IMR-90 (cell line): Measurements from ENCODE around the gene CARD18. TPM values are rescaled to one million over a fixed set of nuclear protein-coding genes. Genes with fewer than 3 reads are reported as not detected.

ENCODE experiments used
- ATAC-seq: fragments of 200-7000 bp; cut with Tn5 transposase; 2 replicates; pipeline ENCODE4 v1.9.1; 2020; ENCODE audit warnings: low read depth, mild to moderate bottlenecking, moderate library complexity
- BruUV-seq: library from RNA; stranded (reverse); fragments of 400-500 nt; replicated peaks from 2 replicates; lab custom pipeline; 2021; lab: Mats Ljungman, UMichigan
- CTCF ChIA-PET: fragments of 300-600 bp; formaldehyde crosslinking; extraction: SDS; loops from one replicate; lab custom pipeline; 2021; ENCODE audit warnings: antibody characterized with exemption; lab: Yijun Ruan, JAX
- POLR2A ChIA-PET: fragments of 300-600 bp; sonication (Branson Sonifier 250); formaldehyde crosslinking; loops from one replicate; lab custom pipeline; 2022; ENCODE audit warnings: antibody characterized with exemption; ENCODE audit not compliant: unreplicated experiment; lab: Charles Lee
- DNase-seq: peaks from one replicate; pipeline ENCODE4 v3.0.0; 2013
- H2AFZ ChIP-seq: replicated peaks from 2 replicates; pipeline ENCODE3; 2013; ENCODE audit warnings: low read length, mild to moderate bottlenecking; ENCODE audit not compliant: poor library complexity
- H2AK5ac ChIP-seq: 2 replicates; pipeline ENCODE4 v1.6.1; 2013; ENCODE audit warnings: low read depth, low read length, inconsistent platforms
- H2AK9ac ChIP-seq: replicated peaks from 2 replicates; pipeline ENCODE3; 2013; ENCODE audit warnings: mild to moderate bottlenecking, low read depth, low read length, moderate library complexity; ENCODE audit not compliant: poor library complexity
- H2BK120ac ChIP-seq: 2 replicates; pipeline ENCODE4 v1.6.1; 2013; ENCODE audit warnings: low read depth, low read length, inconsistent platforms
- H2BK15ac ChIP-seq: 3 replicates; pipeline ENCODE4 v1.6.1; 2013; ENCODE audit warnings: low read depth, low read length, inconsistent platforms
- H2BK20ac ChIP-seq: 2 replicates; pipeline ENCODE4 v1.6.1; 2013; ENCODE audit warnings: low read depth, mild to moderate bottlenecking, inconsistent platforms, low read length, moderate library complexity
- H2BK5ac ChIP-seq: 2 replicates; pipeline ENCODE4 v1.6.1; 2013; ENCODE audit warnings: mild to moderate bottlenecking, low read depth, low read length, inconsistent platforms; ENCODE audit not compliant: poor library complexity, severe bottlenecking
- H3K14ac ChIP-seq: replicated peaks from 2 replicates; pipeline ENCODE4 v1.6.1; 2013; ENCODE audit warnings: low read depth, low read length, inconsistent platforms
- H3K18ac ChIP-seq: 2 replicates; pipeline ENCODE4 v1.6.1; 2013; ENCODE audit warnings: low read depth, low read length, control low read depth
- H3K23ac ChIP-seq: 2 replicates; pipeline ENCODE4 v1.6.1; 2013; ENCODE audit warnings: low read depth, low read length, inconsistent platforms
- H3K27ac ChIP-seq: 2 replicates; pipeline ENCODE4 v1.5.1; 2013; ENCODE audit warnings: mild to moderate bottlenecking, control low read depth, low read length; ENCODE audit not compliant: insufficient read depth
- H3K27me3 ChIP-seq: 2 replicates; pipeline ENCODE4 v1.6.1; 2013; ENCODE audit warnings: low read length; ENCODE audit not compliant: control insufficient read depth, insufficient read depth
- H3K36me3 ChIP-seq: 2 replicates; pipeline ENCODE4 v1.6.1; 2013; ENCODE audit warnings: low read length, mixed read lengths; ENCODE audit not compliant: control insufficient read depth, insufficient read depth
- H3K4ac ChIP-seq: 2 replicates; pipeline ENCODE4 v1.6.1; 2013; ENCODE audit warnings: low read depth, low read length, inconsistent platforms
- H3K4me1 ChIP-seq: 2 replicates; pipeline ENCODE4 v1.6.1; 2013; ENCODE audit warnings: low read length, mixed read lengths; ENCODE audit not compliant: control insufficient read depth, insufficient read depth
- H3K4me2 ChIP-seq: 2 replicates; pipeline ENCODE4 v1.6.1; 2013; ENCODE audit warnings: low read depth, mild to moderate bottlenecking, control low read depth, low read length, moderate library complexity
- H3K4me3 ChIP-seq: 2 replicates; pipeline ENCODE4 v1.5.1; 2013; ENCODE audit warnings: low read depth, mild to moderate bottlenecking, control low read depth, low read length, moderate library complexity; ENCODE audit not compliant: insufficient read depth
- H3K56ac ChIP-seq: 2 replicates; pipeline ENCODE4 v1.6.1; 2013; ENCODE audit warnings: low read length, inconsistent platforms; ENCODE audit not compliant: insufficient read depth; ENCODE audit errors: extremely low read depth
- H3K79me1 ChIP-seq, 2 experiments: 2 replicates each; pipeline ENCODE4 v1.6.1; 2013; ENCODE audit warnings: low read length in 2 of 2, inconsistent platforms in 1 of 2, low read depth in 1 of 2
- H3K9ac ChIP-seq: 2 replicates; pipeline ENCODE4 v1.6.1; 2013; ENCODE audit warnings: low read depth, low read length, control low read depth
- H3K9me1 ChIP-seq: 2 replicates; pipeline ENCODE4 v1.6.1; 2013; ENCODE audit warnings: low read length, inconsistent platforms; ENCODE audit not compliant: insufficient read depth
- H3K9me3 ChIP-seq: 2 replicates; pipeline ENCODE4 v1.6.1; 2013; ENCODE audit warnings: low read length; ENCODE audit not compliant: control insufficient read depth, insufficient read depth
- H4K20me1 ChIP-seq: 2 replicates; pipeline ENCODE4 v1.6.1; 2013; ENCODE audit warnings: low read length, inconsistent platforms; ENCODE audit not compliant: insufficient read depth
- H4K5ac ChIP-seq: 2 replicates; pipeline ENCODE4 v1.6.1; 2013; ENCODE audit warnings: mild to moderate bottlenecking, low read depth, low read length, control low read depth
- H4K8ac ChIP-seq, 2 experiments: 2 replicates each; pipeline ENCODE4 v1.6.1; 2013; ENCODE audit warnings: low read depth in 2 of 2, low read length in 2 of 2, control low read depth in 1 of 2, inconsistent platforms in 1 of 2
- H4K91ac ChIP-seq: 2 replicates; pipeline ENCODE4 v1.6.1; 2013; ENCODE audit warnings: low read depth, low read length, inconsistent platforms; ENCODE audit not compliant: insufficient read depth
- BHLHE40 ChIP-seq: fragments of 150-350 bp; IDR thresholded peaks from 2 replicates; pipeline ENCODE4 v1.6.1; 2016; ENCODE audit warnings: mild to moderate bottlenecking, low read depth, low read length
- CEBPB ChIP-seq: IDR thresholded peaks from 2 replicates; pipeline ENCODE4 v1.6.1; 2012; ENCODE audit warnings: low read depth, low read length, improper control_type of control experiment
- CHD1 ChIP-seq: IDR thresholded peaks from 2 replicates; pipeline ENCODE4 v1.6.1; 2012; ENCODE audit warnings: low read depth, low read length, improper control_type of control experiment
- FOS ChIP-seq: fragments of 150-350 bp; IDR thresholded peaks from 2 replicates; pipeline ENCODE4 v1.6.1; 2016; ENCODE audit warnings: low read depth, low read length
- MAFK ChIP-seq: IDR thresholded peaks from 2 replicates; pipeline ENCODE4 v1.6.1; 2012; ENCODE audit warnings: low read depth, low read length, improper control_type of control experiment
- MAZ ChIP-seq: IDR thresholded peaks from 2 replicates; pipeline ENCODE4 v1.6.1; 2012; ENCODE audit warnings: low read depth, mild to moderate bottlenecking, low read length, improper control_type of control experiment, moderate library complexity, borderline replicate concordance
- MXI1 ChIP-seq: IDR thresholded peaks from 2 replicates; pipeline ENCODE4 v1.6.1; 2012; ENCODE audit warnings: low read depth, mild to moderate bottlenecking, low read length, moderate library complexity, borderline replicate concordance
- NFE2L2 ChIP-seq: fragments of 150-350 bp; IDR thresholded peaks from 2 replicates; pipeline ENCODE4 v1.6.1; 2016; ENCODE audit warnings: low read depth, mild to moderate bottlenecking, low read length
- POLR2A ChIP-seq: IDR thresholded peaks from 2 replicates; pipeline ENCODE4 v1.6.1; 2012; ENCODE audit warnings: mild to moderate bottlenecking, low read depth, low read length
- RAD21 ChIP-seq: IDR thresholded peaks from 2 replicates; pipeline ENCODE4 v1.6.1; 2012; ENCODE audit warnings: low read length, improper control_type of control experiment
- RCOR1 ChIP-seq: IDR thresholded peaks from 2 replicates; pipeline ENCODE4 v1.6.1; 2012; ENCODE audit warnings: mild to moderate bottlenecking, low read length, improper control_type of control experiment; ENCODE audit not compliant: insufficient replicate concordance
- RFX5 ChIP-seq: IDR thresholded peaks from 2 replicates; pipeline ENCODE4 v1.8.0; 2012; ENCODE audit warnings: low read depth, mild to moderate bottlenecking, low read length, moderate library complexity
- WGBS, 2 experiments: methylation state at CpG; one replicate each; pipeline versions ENCODE4 v1.1.5 to v1.1.7; 2013; ENCODE audit warnings: missing lambda C conversion rate in 2 of 2; ENCODE audit not compliant: insufficient read length in 1 of 2; ENCODE audit errors: extremely low coverage in 2 of 2; 5-methylcytosine and 5-hydroxymethylcytosine counted together
- dilution Hi-C: fragments of 300-500 bp; cut with HindIII; formaldehyde crosslinking; loops from one replicate; pipeline ENCODE4 v1.14.3; 2018; ENCODE audit warnings: low sequenced_read_pairs; ENCODE audit not compliant: unreplicated experiment
- in situ Hi-C: fragments of 300-500 bp; cut with MboI; formaldehyde crosslinking; loops from 3 replicates; pipeline ENCODE4 v1.14.3; 2019; ENCODE audit warnings: low sequenced_read_pairs, inconsistent platforms, mixed read lengths
- intact Hi-C: fragments of 100-400 bp; cut with micrococcal nuclease; formaldehyde crosslinking; loops from 2 replicates; pipeline ENCODE4 v1.10.0; 2022
- polyA plus RNA-seq, 3 experiments: library from polyadenylated mRNA; depleted of rRNA; stranded (reverse); fragments of >200 nt; gene quantifications; 2 replicates each; pipeline ENCODE4 v1.2.3, GENCODE V29; 2012; ENCODE audit warnings: low replicate concordance in 1 of 3
- total RNA-seq: library from RNA; depleted of rRNA; stranded (reverse); fragments of >200 nt; gene quantifications from 2 replicates; pipeline ENCODE4 v1.2.3, GENCODE V29; 2012
- TF ChIP-seq, protein P1 (sequence below): fragments of 150-350 bp; IDR thresholded peaks from 2 replicates; pipeline ENCODE4 v1.6.1; 2017; ENCODE audit warnings: mild to moderate bottlenecking, antibody characterized with exemption, low read length, low read depth
- TF ChIP-seq, protein P2 (sequence below): conservative IDR thresholded peaks from 2 replicates; pipeline ENCODE4 v1.5.1; 2012; ENCODE audit warnings: mild to moderate bottlenecking, low read depth, low read length, improper control_type of control experiment
- TF ChIP-seq, protein P3 (sequence below): fragments of 150-350 bp; IDR thresholded peaks from 2 replicates; pipeline ENCODE4 v1.6.1; 2016; ENCODE audit warnings: low read depth, mild to moderate bottlenecking, low read length, moderate library complexity, borderline replicate concordance

CARD18 gene
- total and polyA plus RNA-seq, 2 of the 4 experiments (the other 2 are of a cell fraction) = not detected

DNA sequence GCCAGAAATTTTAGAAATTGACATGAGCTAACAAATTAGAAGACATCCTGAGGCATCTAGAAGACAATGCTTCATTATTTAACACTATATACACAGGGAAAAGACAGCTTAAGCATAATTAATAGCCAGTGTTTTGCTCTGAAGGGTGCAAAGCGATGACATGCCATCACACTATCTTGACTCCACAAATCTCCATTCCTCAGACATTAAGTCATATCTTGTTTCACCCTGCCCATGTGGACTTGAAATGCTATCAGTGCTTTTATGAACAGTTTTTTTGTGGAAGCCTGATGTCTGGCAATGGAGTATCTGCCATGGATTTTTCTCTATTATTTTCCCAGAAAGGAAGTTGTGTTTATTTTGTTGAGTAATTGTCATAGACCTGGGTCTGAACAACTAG is 2.3 kb downstream of the CARD18 start:
- Histone ChIP-seq H3K4me3 (no peak overlapping the region), H3K36me3 (no peaks in the 10 kb centered on the region), H4K91ac (no peak overlapping the region), H3K23ac (no peak overlapping the region), H2BK20ac (peak overlapping the region; percentile 56; the same call in 1 of the 2 replicates), H3K79me1 (no peaks in the 10 kb centered on the region), H2BK15ac (no peak overlapping the region), H3K27ac (no peak overlapping the region), H2BK120ac (0 out of 2 replicates have a peak overlapping the region, but pooled peaks have one; percentile 36), H3K14ac (0 out of 2 replicates have a peak overlapping the region, but pooled peaks have one; percentile 34), H3K56ac (no peak overlapping the region), H3K27me3 (no peaks in the 10 kb centered on the region), H3K4ac (no peak overlapping the region), H3K4me2 (no peak overlapping the region), H4K20me1 (no peaks in the 10 kb centered on the region), H2BK5ac (no peak overlapping the region), H4K5ac (no peak overlapping the region), H2AFZ (no peak overlapping the region), H3K4me1 (no peaks in the 10 kb centered on the region; the same call in 1 of the 2 replicates), H4K8ac (no peak overlapping the region), H3K9ac (no peak overlapping the region), H2AK9ac (no peak overlapping the region), H3K9me3 (no peaks in the 10 kb centered on the region), H2AK5ac (no peak overlapping the region), H3K18ac (no peak overlapping the region; the same call in 1 of the 2 replicates), H3K9me1 (no peaks in the 10 kb centered on the region)
- intact Hi-C loops = no loop called here
- dilution Hi-C loops = no loop called here
- in situ Hi-C loops = no loop called here
- TF ChIP-seq, protein P1, sequence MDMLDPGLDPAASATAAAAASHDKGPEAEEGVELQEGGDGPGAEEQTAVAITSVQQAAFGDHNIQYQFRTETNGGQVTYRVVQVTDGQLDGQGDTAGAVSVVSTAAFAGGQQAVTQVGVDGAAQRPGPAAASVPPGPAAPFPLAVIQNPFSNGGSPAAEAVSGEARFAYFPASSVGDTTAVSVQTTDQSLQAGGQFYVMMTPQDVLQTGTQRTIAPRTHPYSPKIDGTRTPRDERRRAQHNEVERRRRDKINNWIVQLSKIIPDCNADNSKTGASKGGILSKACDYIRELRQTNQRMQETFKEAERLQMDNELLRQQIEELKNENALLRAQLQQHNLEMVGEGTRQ = no peak
- TF ChIP-seq, protein P2, sequence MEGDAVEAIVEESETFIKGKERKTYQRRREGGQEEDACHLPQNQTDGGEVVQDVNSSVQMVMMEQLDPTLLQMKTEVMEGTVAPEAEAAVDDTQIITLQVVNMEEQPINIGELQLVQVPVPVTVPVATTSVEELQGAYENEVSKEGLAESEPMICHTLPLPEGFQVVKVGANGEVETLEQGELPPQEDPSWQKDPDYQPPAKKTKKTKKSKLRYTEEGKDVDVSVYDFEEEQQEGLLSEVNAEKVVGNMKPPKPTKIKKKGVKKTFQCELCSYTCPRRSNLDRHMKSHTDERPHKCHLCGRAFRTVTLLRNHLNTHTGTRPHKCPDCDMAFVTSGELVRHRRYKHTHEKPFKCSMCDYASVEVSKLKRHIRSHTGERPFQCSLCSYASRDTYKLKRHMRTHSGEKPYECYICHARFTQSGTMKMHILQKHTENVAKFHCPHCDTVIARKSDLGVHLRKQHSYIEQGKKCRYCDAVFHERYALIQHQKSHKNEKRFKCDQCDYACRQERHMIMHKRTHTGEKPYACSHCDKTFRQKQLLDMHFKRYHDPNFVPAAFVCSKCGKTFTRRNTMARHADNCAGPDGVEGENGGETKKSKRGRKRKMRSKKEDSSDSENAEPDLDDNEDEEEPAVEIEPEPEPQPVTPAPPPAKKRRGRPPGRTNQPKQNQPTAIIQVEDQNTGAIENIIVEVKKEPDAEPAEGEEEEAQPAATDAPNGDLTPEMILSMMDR = no peak
- TF ChIP-seq MXI1 (no peak), BHLHE40 (no peak), CHD1 (no peak), RCOR1 (no peak), MAFK (no peak), NFE2L2 (no peak), MAZ (no peak), CEBPB (no peak), RFX5 (no peak), POLR2A (no peak), RAD21 (no peak), FOS (no peak)
- TF ChIP-seq, protein P3, sequence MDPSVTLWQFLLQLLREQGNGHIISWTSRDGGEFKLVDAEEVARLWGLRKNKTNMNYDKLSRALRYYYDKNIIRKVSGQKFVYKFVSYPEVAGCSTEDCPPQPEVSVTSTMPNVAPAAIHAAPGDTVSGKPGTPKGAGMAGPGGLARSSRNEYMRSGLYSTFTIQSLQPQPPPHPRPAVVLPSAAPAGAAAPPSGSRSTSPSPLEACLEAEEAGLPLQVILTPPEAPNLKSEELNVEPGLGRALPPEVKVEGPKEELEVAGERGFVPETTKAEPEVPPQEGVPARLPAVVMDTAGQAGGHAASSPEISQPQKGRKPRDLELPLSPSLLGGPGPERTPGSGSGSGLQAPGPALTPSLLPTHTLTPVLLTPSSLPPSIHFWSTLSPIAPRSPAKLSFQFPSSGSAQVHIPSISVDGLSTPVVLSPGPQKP = no peak
- DNase-seq (peak; percentile 43), ATAC-seq (peak; percentile 44)
- ChIA-PET POLR2A (no interaction called here), CTCF (no interaction called here)
- no TSS peak for BruUV-seq
- WGBS, 2 experiments = no CpG with 5 or more reads among the region's 1 CpG
